GM20431 (cell line): ENCODE measurements around the gene LRP5.

Source experiments
- in situ Hi-C: fragments of 300-500 bp; cut with MseI, MboI; formaldehyde crosslinking; loops from one replicate; pipeline ENCODE4 v1.15.0; 2020; ENCODE audit warnings: low sequenced_read_pairs; ENCODE audit not compliant: unreplicated experiment

The LRP5 gene

GRCh38 chr11:68361702-68362101 lies 49.3 kb downstream of the LRP5 start:
- in situ Hi-C loops: no loop called here

DNA sequence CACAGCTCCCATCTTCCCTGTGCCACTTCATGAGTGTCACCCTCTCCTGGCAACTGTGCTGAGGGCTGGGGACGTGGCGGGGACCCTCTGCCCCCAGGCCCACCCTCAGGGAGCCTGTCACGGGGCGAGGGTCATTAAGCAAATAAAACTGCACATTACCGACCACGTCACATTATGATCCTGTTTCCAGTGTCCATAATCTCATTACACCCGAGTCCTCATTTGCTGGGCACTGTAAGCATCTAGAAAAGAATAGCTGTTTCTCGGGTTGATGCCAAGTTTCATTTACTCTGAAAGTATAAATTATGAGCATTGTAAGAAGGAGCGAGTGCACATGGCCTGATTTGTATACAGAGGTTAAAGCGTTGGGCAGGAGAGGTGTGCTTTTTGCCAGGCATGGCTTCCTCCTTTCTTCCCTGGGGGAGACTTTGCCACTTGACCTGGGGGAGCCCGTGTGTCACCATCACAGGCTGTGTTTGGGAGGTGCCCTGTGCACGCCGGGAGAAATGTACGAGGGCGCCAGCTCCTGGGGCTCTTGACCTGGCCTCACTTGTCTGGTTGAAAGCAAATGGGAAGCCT lies 50.5 kb downstream of the LRP5 start:
- in situ Hi-C loops: no loop called here

GRCh38 chr11:68363776-68364175 lies 51.4 kb downstream of the LRP5 start:
- in situ Hi-C loops: no loop called here

GRCh38 chr11:68364581-68364980 lies 52.2 kb downstream of the LRP5 start:
- in situ Hi-C loops: no loop called here

GRCh38 chr11:68365943-68366435 lies 53.6 kb downstream of the LRP5 start:
- in situ Hi-C loops: no loop called here

- in situ Hi-C loops: no loop called here
Measured at GRCh38 chr11:68367252-68367651, 54.9 kb downstream of the LRP5 start.

DNA sequence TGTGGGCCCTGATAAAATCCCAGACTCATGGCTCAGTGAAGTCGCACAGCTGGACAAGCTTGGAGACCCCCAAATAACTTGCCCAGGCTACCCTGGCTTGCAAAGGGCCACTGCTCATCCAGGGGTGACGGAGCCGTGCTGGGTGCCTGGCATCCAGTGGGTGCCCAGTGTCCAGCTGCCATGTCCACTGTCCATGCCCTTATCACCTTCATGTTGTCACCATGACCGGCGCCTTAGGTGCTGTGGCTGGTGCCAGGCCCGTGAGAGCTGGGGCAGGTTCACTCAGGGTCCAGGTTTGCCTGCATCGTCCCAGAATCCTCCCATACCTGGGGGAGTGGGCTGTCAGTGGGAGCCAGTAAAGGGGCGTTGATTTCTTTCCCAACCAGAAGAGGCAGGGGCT lies 57.4 kb downstream of the LRP5 start:
- in situ Hi-C loops: no loop called here

GRCh38 chr11:68370211-68371111 lies 58.1 kb downstream of the LRP5 start:
- in situ Hi-C loops: no loop called here

- in situ Hi-C loops: no loop called here
Measured at GRCh38 chr11:68371171-68372041, 59.0 kb downstream of the LRP5 start.

- in situ Hi-C loops: no loop called here
Measured at GRCh38 chr11:68372114-68372513, 59.7 kb downstream of the LRP5 start.

DNA sequence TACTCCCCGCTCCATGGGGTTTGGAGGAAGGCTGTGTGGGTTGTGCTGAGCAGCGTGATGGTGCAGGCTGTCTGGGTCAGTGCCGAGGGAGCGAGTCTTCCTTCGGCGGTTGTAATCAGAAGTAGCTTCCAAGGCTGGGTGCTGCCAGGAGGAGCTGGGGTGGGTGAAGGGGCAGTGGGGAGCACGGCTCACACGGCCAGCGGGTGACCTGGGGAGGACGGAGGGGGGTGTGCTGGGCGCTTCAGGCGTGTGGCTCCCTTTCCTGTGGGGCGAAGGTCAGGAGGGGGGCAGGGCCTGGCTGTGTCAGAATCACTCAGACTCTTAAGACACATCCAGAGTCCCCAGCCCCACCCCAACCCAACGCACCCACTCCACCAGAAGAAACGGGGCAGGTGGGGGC lies 60.2 kb downstream of the LRP5 start:
- in situ Hi-C loops: no loop called here

GRCh38 chr11:68373189-68373814 lies 60.9 kb downstream of the LRP5 start:
- in situ Hi-C loops: no loop called here

- in situ Hi-C loops: no loop called here
Measured at GRCh38 chr11:68373815-68374501, 61.6 kb downstream of the LRP5 start.

DNA sequence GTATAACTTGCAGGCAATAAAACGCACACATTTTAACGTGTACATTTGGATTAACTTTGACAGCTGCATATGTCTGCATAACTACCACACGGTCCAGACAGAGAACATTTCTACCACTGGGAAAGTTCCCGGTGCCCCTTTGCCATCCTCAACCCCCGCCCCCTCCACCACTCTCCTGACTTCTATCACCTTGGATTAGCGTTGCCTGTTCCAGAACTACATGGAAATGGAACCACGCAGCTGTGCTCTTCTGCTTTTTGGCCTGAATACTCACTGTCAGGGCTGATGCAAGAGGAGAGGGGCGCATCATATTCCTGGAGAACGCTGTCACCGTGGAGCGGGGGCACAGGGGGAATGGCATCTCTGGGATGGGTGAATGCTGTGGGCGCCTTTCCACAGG lies 62.1 kb downstream of the LRP5 start:
- in situ Hi-C loops: no loop called here

DNA sequence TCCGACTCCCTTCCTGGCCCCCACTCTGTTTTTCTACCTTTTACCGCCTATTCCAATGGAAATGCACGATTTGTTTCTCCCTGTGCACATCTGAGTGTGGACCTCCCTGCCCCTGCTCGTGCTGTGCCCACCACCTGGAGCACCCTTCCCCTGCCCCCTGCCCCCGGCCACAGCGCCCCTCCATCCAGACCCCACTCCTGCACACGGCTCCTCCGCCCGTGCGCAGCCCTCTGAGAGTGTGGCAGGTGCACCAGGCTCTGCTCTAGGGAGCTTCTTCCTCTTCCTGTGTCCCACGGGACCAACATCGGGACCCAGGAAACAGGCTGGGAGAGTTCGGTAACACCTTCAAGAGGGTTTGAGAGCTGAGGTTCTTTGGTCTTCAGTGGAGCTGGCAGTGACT lies 62.9 kb downstream of the LRP5 start:
- in situ Hi-C loops: no loop called here

DNA sequence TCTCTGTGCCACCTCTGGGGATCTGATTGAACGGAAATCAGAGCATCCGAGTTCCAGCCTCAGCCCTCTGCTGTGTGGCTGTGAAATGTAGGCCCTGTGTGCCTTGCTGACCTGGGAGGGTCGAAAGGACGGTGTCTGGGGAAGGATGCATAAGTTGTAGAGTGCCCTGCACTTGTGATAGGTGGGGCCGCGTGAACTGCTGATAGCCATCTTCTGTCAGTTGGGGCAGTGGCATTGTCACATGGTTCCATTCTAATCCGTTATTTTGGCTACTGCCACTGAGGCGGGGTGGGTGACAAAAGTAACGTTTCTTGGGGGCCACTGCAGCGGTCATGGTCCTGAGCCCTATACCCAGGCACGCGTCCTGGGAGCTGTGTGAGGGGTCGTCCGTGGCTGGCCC lies 63.4 kb downstream of the LRP5 start:
- in situ Hi-C loops: no loop called here

- in situ Hi-C loops: no loop called here
Measured at GRCh38 chr11:68377389-68377795, 65.0 kb downstream of the LRP5 start.

- in situ Hi-C loops: no loop called here
Measured at GRCh38 chr11:68379206-68379605, 66.8 kb downstream of the LRP5 start.

GRCh38 chr11:68380786-68381622 lies 68.6 kb downstream of the LRP5 start:
- in situ Hi-C loops: no loop called here
